ENCODE data around the gene TRNAU1AP.
"Not testable (repeated sequence)": the region's sequence is repeated elsewhere in the genome, so short reads cannot be mapped to it uniquely, and the experiment has no call there.

The TRNAU1AP gene

GRCh38 chr1:28577052-28577678 is 24.3 kb downstream of the TRNAU1AP start:
- DNase-seq (ENCODE audit: low spot score): no peak

- no peak for DNase-seq (ENCODE audit: low spot score)
Measured at GRCh38 chr1:28577738-28578536, 25.1 kb downstream of the TRNAU1AP start.

GRCh38 chr1:28578696-28579218 is 25.9 kb downstream of the TRNAU1AP start:
- DNase-seq (ENCODE audit: low spot score): no peak

- no peak for DNase-seq (ENCODE audit: low spot score)
Measured at GRCh38 chr1:28579401-28579800, 26.5 kb downstream of the TRNAU1AP start.

GRCh38 chr1:28580722-28581530 is 28.0 kb downstream of the TRNAU1AP start:
- DNase-seq (ENCODE audit: low spot score): peak; percentile 36

GRCh38 chr1:28581531-28582247 is 28.8 kb downstream of the TRNAU1AP start:
- peak; percentile 98 for DNase-seq (ENCODE audit: low spot score)

GRCh38 chr1:28582248-28582615 is 29.3 kb downstream of the TRNAU1AP start:
- DNase-seq (ENCODE audit: low spot score): peak; percentile 36

- not testable (repeated sequence) for DNase-seq (ENCODE audit: low spot score)
Measured at GRCh38 chr1:28586585-28587391, 33.9 kb downstream of the TRNAU1AP start.

GRCh38 chr1:28591708-28592320 is 38.9 kb downstream of the TRNAU1AP start, which contains the start of gene RAB42:
TSS of gene RAB42 (plus strand) at chr1:28592265. CDS start at chr1:28592512, 247 bp downstream.
- peak; percentile 53 for DNase-seq (ENCODE audit: low spot score)

GRCh38 chr1:28592321-28593071 is 39.6 kb downstream of the TRNAU1AP start:
- peak; percentile 46 for DNase-seq (ENCODE audit: low spot score)

GRCh38 chr1:28593988-28594356 is 41.1 kb downstream of the TRNAU1AP start:
- not testable (repeated sequence) for DNase-seq (ENCODE audit: low spot score)

GRCh38 chr1:28594686-28595411 is 42.0 kb downstream of the TRNAU1AP start:
- not testable (repeated sequence) for DNase-seq (ENCODE audit: low spot score)

GRCh38 chr1:28595412-28596191 is 42.7 kb downstream of the TRNAU1AP start:
- no peak for DNase-seq (ENCODE audit: low spot score)

- DNase-seq (ENCODE audit: low spot score): not testable (repeated sequence)
Measured at GRCh38 chr1:28596276-28596675, 43.4 kb downstream of the TRNAU1AP start.

GRCh38 chr1:28601696-28602095 is 48.8 kb downstream of the TRNAU1AP start:
- DNase-seq (ENCODE audit: low spot score): peak; percentile 91

- DNase-seq (ENCODE audit: low spot score): peak; percentile 82
Measured at GRCh38 chr1:28602536-28603439, 49.9 kb downstream of the TRNAU1AP start.

- no peak for DNase-seq (ENCODE audit: low spot score)
Measured at GRCh38 chr1:28604411-28604810, 51.5 kb downstream of the TRNAU1AP start.
